Thyroid gland (tissue), 4 donors: Measurements from ENCODE around the gene CAP1.

Experiments used
- POLR2A ChIP-seq, 2 donors: fragments of 450-650 bp; IDR thresholded peaks; one replicate each; pipeline ENCODE4 v1.6.1; 2017; ENCODE audit warnings: antibody characterized with exemption in 2 of 2, mild to moderate bottlenecking in 2 of 2, moderate library complexity in 1 of 2
- TF ChIP-seq, protein P1 (sequence below), 6 experiments: fragments of 200-600 bp in 3 of 6; fragments of 450-650 bp in 3 of 6; sonication (generic) in 3 of 6; IDR thresholded peaks; one replicate each; pipeline ENCODE4 v1.5.1; 2016 to 2019; ENCODE audit warnings: antibody characterized with exemption in 6 of 6, mild to moderate bottlenecking in 2 of 6, inconsistent platforms in 1 of 6, moderate library complexity in 1 of 6

DNA sequence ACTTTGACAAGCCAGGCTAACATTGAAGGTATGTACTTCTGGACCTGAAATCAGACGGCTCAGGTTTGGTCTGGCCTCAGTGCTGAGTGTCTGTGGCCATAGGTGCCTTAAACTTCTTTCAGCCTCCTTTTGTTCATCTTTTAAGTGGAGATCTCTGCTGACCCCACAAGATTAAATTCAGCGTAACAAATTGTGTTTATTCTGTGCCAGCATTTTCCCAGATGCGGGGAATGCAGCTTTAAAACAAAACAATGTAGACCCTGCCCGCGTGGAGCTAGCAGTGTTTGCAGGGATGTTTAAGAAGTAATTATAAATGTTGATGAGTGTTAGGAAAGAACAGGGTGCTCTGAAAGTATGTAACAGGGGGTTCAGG is 923 bp downstream of the CAP1 start:
- TF ChIP-seq, protein P1, sequence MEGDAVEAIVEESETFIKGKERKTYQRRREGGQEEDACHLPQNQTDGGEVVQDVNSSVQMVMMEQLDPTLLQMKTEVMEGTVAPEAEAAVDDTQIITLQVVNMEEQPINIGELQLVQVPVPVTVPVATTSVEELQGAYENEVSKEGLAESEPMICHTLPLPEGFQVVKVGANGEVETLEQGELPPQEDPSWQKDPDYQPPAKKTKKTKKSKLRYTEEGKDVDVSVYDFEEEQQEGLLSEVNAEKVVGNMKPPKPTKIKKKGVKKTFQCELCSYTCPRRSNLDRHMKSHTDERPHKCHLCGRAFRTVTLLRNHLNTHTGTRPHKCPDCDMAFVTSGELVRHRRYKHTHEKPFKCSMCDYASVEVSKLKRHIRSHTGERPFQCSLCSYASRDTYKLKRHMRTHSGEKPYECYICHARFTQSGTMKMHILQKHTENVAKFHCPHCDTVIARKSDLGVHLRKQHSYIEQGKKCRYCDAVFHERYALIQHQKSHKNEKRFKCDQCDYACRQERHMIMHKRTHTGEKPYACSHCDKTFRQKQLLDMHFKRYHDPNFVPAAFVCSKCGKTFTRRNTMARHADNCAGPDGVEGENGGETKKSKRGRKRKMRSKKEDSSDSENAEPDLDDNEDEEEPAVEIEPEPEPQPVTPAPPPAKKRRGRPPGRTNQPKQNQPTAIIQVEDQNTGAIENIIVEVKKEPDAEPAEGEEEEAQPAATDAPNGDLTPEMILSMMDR (IDR thresholded peaks at IDR 0.05) = no peak
- no peak for TF ChIP-seq POLR2A (IDR thresholded peaks at IDR 0.05)
